Inferior parietal cortex (tissue), 1 donor: ENCODE measurements around the gene TSHZ1.

Experiments used
- DNase-seq: peaks from one replicate; pipeline ENCODE4 v3.0.0-alpha.2; 2016; ENCODE audit errors: extremely low spot score

The TSHZ1 gene

DNA sequence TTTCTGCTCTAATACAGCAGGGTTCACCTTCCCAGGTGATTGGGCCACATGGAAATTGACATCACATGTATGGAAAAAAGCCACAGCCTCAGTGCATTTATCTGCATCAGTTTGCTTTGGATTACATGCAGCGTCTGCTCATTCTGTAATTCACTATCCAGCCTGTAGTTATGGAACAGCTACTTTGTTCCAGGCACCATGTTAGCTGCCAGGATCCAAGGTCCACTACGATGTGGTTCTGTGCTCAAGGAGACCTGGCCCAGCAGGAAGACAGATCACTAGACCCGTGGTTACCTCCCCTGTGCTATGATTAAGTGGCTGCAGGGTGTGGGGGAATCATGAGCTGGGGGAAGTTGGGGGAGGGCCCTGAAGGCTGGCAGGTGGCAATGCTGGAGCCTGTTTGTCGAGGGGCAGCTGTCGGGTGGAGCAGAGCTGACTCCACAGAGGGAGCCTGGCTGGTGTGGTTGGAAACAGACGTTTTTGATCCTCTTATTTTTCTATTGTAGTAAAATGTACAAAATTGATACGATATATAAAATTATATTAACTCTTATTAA is 58.6 kb downstream of the TSHZ1 start:
- no peak for DNase-seq

DNA sequence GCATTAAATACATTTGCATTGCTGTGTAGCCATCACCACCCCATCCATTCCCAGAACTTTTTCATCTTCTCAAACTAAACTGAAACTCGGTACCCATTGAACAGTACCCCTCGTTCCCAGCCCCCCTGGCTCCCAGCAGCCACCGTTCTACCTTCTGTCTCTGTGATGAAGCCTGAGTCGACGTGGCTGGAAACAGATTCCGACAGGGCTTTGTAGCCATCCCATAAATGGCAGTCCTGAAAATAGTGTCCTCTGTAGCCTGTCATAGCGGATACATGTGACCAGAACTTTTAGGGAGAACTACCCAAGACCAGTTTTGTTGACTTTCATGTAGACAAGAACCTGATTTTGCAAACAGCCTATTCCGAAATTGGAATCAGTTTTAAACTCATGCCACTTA is 59.1 kb downstream of the TSHZ1 start:
- no peak for DNase-seq

DNA sequence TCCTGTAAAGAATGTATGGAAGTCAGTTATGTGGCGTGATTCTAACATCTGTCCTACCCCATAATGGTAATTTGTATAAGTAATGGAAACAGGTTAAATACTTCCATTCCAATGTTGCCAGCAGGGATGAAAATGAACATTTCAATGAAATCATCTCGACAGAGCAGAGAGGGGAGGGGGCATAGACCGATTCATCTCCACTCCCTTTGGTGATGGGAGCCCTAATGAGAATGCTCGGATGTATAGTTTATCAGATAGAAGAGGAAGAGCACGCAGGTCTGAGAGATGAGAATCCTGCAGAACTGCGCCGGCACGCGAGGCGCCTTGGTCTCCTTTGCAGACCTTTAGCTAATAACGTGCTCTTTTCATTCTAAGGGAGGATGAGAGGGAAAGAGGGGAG is 61.4 kb downstream of the TSHZ1 start:
- no peak for DNase-seq

DNA sequence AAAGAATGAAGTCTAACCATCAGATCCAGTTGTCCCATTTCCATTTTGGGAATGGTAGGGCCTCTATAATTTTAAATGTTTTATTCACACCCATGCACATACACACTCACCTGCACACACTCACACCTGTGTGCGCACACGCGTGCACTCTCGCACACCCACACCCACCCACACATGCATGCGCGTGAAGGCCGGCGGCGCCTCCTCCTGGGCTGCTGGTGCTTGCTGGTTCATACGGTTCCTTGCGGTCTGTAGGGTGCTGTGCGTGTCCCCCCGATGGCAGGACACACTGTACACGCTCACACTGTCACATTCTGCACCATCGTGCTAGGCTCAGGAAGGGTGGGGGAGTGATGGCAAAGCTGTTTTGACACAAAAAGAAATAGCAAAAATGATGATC is 63.2 kb downstream of the TSHZ1 start:
- DNase-seq = no peak

DNA sequence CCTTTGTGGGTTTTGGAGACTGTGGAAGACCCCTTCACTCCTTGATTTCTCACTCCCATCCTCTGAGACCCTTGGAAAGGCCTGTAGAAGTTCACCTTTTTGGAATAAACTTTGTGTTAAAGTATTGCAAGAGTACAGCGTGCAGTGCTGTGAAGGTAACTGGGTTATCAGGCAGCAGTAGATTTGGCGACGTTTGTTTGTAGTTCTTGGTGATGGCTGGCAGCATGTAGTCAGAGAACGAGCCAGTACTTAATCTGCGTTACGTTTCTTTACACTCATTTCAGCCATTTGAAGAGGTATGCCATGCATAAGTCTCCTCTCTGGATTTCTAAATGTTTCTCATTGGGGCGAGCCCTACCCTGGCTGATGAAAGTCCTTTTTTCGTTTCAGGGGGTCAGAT is 64.6 kb downstream of the TSHZ1 start:
- DNase-seq = no peak

DNA sequence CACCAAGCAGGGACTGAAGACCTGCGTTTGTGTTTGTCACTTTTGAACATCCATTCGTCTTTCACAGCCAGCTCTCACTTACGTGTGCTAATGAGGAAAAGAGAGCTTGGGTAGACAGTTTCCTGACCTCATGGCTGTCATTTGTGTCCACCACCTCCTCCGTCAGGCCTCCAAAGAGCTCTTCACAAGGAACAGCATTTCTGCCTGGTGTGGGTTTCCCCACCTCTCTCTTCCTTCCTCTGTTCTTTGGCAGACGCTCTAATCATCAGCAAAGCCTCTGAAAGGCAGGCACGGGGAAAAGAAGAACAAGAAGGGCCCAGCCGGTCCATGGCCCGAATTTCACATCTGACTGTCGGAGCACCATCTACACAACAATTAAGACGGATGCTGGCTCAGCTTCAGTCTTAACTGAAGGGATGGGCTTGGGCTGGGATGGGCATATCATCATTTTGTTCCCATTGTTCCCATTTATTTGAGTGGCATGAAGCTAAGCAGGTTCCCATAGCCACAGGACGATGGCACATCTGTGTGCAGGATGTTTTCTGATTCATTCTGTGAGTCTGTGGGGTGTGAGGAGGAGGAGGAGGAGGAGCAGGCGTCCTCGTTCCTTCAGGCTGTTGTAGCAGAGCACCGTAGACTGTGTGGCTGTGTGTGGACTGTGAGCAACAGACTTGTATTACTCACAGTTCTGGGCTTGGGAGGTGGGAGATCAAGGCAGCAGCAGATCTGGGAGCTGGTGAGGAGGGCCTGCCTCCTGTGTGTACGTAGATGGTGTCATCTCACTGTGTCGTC is 66.4 kb downstream of the TSHZ1 start:
- DNase-seq = no peak

DNA sequence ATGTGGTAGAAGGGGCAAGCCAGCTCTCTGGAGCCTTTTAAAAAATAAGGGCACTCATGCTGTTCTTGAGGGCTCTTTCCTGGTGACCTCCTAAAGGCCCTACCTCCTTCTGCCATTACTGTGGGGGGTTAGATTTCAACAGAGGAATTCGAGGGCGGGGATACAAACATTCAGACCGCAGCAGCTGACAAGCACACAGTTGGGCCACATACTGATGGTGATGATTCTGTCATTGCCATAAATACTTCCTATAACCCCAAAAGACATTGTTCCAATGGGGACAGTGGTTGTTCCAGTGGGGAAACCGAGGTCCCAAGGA is 67.0 kb downstream of the TSHZ1 start:
- no peak for DNase-seq

DNA sequence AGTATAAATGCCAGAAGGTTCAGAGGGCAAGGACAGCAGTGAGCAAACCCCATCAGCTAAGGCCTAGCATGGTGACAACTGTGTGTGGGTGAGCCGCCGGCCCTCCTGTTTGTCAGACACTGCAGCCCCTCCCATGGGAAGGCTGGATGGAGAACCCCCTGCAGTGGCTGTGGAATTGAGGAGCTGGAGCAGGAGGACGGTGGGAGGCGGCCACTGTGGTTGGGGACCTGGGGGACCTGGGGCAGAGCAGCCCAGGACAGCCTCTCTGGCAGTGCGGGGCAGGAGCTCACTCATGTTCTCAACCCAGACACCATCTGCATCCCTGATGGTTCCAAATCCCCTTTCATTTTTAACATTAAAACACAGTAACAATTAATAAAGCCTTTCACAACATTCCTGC is 68.8 kb downstream of the TSHZ1 start:
- DNase-seq = no peak

DNA sequence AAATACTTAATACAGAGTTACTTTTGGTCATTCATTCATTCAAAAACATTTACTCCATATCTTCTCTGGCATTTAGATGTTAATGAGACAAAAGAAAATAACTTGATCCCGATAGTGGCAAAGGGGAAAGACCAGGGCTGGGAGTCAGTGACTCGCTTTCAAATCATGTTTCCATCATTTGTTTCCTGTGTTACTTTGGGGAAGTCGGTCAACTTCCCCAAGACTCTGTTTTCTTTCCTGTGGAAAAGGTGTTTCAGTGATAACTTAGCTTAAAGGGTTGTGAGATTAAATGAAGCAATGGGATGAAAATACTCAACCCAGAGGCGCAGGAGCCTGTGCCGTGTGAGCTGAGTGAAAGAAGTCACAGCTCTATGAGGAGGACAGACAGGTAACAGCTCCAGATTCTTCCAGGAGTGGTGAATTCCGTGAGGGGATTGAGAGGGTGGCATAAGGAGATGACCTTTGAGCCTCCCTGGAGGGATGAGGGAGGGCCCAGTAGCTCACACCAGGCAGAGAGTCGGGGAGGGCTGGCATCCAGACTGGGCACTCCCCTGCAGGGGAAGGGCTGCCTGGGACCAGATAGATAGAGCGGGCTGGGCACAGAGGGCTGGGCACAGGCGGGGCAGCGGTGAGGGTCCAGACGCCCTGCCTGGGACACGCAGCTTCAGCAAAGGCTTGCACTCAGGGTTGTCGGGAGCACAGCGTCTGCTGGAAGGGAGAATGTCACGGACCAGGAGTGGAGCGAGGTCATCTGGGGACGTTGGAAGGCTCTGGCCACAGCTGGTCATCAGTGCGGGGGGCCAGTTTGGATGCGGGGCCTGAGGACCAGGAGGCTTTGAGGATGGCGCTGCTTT is 70.1 kb downstream of the TSHZ1 start:
- no peak for DNase-seq

DNA sequence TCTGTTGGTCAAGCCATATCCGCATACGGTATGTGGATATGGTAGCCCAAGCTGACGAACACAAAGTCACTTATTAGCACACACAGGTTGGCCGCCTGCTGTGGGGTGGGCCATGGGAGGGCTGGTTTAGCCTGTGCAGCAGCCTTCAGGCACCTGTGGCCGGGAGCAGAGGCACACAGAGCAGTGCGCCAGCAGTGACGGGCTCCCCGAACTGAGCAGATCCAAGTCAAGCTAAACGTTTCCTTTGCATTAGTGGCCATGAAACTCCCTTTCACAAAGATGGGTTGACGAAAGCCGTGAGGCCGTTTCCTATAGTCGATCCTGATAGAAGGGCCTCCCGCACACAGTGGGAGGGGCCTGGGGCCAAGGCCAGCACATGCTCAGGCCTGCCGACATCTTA is 72.1 kb downstream of the TSHZ1 start:
- DNase-seq = no peak

DNA sequence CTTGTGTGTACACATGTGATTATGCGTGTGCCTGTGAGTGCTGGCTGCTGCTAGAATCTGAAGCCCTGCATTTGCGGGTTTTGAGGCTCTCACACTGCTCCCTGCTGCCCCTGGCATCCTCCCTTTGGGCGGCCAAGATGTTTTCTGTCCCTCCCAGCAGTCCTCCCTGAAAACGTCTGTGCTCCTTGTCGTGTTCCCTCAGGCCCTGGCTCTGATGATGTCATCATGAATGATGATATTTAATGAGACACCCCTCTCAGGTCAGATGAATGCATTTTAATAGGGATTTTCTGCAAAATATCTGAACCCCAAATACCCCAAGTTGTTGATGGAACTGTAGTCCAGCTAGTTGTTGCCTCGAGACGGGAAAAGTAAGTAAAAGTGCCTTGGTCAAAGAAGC is 73.1 kb downstream of the TSHZ1 start:
- no peak for DNase-seq

DNA sequence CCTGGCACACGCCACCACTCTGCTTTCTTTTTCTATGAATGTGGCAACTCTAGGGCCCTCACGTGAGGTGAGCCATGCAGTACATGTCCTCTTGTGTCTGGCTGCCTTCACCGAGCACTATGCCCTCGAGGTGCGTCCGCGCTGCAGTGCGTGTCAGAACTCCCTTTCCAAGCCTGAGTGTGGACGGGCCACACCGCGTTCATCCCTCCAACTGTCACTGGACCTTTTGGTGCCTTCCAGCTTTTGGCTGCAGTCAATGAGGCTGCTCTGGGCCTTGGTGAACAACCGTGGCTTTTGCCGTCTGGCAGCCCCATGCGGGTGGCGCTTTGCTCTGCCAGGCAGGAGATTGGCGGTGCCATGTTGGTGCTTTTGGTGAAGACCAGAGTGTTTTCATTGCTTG is 74.0 kb downstream of the TSHZ1 start:
- DNase-seq = no peak

DNA sequence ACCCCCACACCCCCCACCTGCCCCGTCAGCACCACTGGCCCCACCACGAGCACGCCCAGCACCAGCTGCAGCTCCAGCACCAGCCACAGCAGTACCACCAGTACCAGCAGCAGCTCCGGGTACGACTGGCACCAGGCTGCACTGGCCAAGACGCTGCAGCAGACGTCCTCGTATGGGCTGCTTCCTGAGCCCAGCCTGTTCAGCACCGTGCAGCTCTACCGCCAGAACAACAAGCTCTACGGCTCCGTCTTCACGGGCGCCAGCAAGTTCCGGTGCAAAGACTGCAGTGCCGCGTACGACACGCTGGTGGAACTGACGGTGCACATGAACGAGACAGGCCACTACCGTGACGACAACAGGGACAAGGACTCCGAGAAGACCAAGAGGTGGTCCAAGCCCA is 75.3 kb downstream of the TSHZ1 start:
- no peak for DNase-seq

DNA sequence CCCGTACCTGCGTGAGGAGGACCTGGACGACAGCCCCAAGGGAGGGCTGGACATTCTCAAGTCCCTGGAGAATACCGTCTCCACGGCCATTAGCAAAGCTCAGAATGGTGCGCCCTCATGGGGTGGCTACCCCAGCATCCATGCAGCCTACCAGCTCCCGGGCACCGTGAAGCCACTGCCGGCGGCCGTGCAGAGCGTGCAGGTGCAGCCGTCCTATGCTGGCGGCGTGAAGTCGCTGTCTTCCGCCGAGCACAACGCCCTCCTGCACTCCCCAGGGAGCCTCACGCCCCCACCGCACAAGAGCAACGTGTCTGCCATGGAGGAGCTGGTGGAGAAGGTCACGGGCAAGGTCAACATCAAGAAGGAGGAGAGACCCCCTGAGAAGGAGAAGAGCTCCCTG is 76.4 kb downstream of the TSHZ1 start:
- no peak for DNase-seq

DNA sequence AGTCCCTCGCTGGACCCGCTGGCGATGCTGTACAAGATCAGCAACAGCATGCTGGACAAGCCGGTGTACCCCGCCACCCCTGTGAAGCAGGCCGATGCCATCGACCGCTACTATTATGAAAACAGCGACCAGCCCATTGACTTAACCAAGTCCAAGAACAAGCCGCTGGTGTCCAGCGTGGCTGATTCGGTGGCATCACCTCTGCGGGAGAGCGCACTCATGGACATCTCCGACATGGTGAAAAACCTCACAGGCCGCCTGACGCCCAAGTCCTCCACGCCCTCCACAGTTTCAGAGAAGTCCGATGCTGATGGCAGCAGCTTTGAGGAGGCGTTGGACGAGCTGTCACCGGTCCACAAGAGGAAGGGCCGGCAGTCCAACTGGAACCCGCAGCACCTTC is 77.1 kb downstream of the TSHZ1 start:
- DNase-seq = no peak

DNA sequence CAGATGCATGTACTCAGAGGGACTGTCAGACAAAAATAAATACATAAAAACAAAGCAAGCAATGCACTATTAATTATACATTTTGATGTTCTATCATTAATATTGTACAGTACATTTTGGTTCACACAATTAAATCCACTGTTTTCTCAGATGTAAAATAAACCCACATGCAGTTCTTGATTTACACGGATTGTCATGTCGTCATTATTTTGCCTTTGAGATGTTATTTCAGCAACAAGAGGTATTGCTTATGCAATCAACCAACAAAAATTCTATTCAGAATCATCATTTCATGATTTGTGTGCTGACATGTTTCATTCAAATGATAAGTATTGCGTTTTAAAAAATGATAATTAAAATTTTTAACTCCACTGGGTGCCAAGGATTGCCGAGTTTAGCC is 79.2 kb downstream of the TSHZ1 start:
- no peak for DNase-seq

DNA sequence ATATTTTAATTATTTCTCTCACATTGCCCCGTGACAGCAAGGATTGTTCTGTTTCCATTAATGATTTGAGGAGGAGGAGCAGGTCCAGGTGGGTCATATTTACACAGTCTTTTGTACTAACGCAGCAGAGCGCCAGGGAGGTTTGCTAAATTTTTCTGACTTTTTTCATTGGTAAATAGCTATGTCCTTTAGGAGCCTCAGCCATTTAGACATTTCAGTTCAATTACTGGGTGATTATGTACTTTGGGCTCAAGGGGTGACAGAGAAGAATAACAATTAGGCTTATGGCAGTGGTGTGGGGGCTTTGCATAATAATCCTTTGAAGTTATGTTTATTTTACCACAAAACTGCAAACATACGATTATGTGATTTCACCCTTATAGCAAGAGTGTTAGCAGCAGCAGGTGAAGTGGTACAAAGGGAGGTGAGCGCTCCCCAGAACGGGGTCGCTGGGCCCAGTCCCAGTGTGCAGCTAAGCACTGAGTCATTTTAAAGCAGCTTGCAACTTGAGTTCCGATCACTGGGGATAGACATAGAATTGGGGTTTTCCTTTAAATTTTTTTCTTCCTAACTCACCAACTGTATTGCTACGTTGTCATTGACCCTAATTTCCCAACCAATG is 80.3 kb downstream of the TSHZ1 start:
- DNase-seq = no peak

DNA sequence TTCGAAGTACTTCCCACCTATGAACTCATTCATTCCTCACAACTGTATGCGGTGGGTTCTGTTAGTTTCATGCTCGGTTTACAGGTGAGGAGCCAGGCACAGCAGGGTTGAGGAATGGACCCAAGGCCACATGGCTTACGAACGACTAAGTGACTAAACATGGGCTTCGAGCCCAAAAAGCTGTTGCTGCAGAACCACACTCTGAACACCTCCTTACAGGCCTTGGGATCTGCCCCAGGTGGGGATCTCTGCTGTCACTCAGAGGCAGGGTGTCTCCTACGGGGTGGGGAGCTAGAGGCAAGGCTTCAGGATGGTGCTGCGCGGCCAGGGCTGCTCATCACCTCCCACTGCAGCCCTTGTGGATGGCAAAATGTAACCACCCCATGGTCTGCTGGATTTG is 80.9 kb downstream of the TSHZ1 start:
- DNase-seq = no peak

DNA sequence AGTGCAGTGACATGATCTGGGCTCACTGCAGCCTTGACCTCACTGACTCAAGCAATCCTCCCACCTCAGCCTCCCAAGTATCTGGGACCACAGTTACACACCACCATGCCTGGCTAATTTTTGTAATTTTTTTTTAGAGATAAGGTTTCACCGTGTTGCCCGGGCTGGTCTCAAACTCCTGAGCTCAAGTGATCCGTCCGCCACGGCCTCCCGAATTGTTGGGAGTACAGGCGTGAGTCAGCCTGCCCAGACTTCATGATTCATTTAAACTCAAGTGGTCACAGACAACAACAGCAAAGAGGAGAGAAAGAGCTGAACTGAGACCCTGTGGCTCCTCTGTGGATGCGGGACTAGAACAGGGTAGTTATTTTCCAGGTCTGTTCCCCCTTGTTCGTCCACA is 83.0 kb downstream of the TSHZ1 start:
- no peak for DNase-seq

DNA sequence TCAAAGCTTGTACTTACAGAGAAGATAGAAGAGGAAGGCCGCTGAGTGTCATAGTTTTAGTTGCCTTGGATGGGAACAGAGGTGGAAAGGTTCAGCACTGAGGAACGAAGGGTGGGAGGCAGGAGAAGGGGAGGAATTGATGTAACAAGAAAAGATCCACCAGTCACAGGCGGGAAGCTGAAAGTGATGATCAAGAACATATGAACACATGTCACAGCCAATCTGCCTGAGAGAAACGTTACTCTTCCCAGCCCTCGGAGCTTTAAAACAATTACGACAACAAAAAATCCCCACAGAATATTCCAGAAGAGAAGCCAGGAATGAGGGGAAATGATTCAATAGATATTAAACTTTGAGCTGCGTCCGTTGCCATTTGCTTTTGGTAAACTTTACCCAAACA is 87.1 kb downstream of the TSHZ1 start:
- no peak for DNase-seq

DNA sequence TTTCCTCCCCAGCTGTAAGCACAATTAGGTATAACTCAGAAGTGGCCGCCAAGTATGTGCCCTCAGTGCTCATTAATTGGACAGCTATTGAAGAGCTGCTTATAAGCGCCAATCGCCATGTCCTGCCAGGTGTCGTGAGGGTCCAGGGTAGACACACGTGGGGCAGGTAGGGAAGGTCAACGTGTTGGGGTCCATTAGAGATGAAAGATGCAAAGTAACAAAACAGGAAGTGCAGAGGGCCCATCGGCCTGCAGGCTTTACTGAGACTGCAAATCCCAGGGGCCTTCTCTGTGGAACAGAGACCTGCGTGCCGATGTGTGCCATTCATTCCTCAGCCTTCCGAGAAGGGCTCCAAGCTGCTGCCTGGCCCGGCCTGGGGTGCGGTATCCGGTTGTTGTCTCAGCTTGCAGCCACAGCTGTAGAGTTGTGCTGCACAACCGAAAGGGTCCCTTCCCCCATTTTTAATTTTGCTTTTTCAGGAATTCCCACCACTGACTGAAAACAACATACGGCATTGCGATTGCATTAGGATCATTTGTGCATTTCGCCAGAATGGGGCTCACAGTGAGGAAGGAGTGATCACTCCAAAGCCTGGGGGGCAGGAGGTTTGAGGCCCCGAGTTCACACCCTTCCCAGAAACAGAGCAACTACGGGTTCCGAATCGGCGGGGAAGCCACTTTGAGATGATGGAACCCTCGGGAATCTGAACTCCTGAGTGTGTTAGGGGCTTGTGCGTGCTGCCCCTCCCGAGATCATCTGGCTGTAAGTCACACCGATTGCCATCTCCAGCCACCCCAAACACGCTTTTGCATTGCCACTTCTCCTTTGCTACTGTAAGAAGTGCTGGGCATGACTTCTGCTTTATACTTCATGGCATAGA is 94.3 kb downstream of the TSHZ1 start:
- no peak for DNase-seq

DNA sequence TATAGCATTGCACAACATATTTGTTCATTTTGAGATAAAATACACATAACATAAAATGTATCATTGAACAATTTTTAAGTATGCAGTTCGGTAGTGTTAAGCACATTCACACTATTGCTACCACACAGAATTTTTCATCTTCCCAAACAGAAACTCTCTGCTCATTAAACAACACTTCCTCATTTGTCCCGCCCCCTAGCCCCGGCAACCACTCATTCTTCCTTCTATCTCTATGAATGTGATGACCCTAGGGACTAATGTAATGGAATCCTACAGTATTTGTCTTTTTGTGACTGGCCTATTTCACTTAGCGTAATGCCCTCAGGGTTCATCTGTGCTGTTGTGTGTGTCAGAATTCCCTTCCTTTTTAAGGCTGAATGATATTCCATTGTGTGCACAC is 95.4 kb downstream of the TSHZ1 start:
- no peak for DNase-seq
